HepG2 (cell line): Measurements from ENCODE around the gene SMURF2. TPM values are rescaled to one million over a fixed set of nuclear protein-coding genes. Genes with fewer than 3 reads are reported as not detected.

ENCODE experiments used
- ATAC-seq: fragments of 200-7000 bp; cut with Tn5 transposase; 3 replicates; pipeline ENCODE4 v1.9.1; 2020; ENCODE audit warnings: mild to moderate bottlenecking, moderate library complexity
- BruUV-seq: library from RNA; stranded (reverse); fragments of 400-500 nt; replicated peaks from 2 replicates; lab custom pipeline; 2021; lab: Mats Ljungman, UMichigan
- CTCF ChIA-PET: fragments of 300-600 bp; formaldehyde crosslinking; extraction: SDS; loops from one replicate; lab custom pipeline; 2021; ENCODE audit warnings: low total read pairs, inconsistent platforms, low intra/inter-chr PET ratio; lab: Yijun Ruan, JAX
- POLR2A ChIA-PET: fragments of 350-600 bp; sonication (Branson Sonifier 250); formaldehyde crosslinking; loops from one replicate; lab custom pipeline; 2020; ENCODE audit warnings: antibody characterized with exemption, inconsistent platforms; lab: Yijun Ruan, JAX
- DNase-seq: peaks from one replicate; pipeline ENCODE4 v3.0.0-alpha.2; 2015; ENCODE audit warnings: low spot score
- FAIRE-seq: peaks from 3 replicates; lab custom pipeline; 2011; peaks lifted over from hg19 to GRCh38; lab: Jason Lieb, UNC
- H2AFZ ChIP-seq: one replicate; pipeline ENCODE4 v1.6.1; 2011; ENCODE audit warnings: low read length, inconsistent platforms
- H3K27ac ChIP-seq: fragments of 300-600 bp; 3 replicates; pipeline ENCODE4 v1.8.0; 2011; ENCODE audit warnings: mixed run types, mild to moderate bottlenecking, mixed read lengths, low read length, inconsistent platforms; ENCODE audit not compliant: insufficient read depth; ENCODE audit errors: extremely low read length
- H3K27me3 ChIP-seq, 2 experiments: fragments of 200-600 bp in 1 of 2; 2 replicates in 1 of 2; 3 replicates in 1 of 2; pipeline versions ENCODE4 v1.6.0 to v1.8.0; 2011; ENCODE audit warnings: low read length in 2 of 2, mild to moderate bottlenecking in 2 of 2, moderate library complexity in 2 of 2, inconsistent platforms in 1 of 2; ENCODE audit not compliant: insufficient read depth in 2 of 2, control insufficient read depth in 1 of 2
- H3K36me3 ChIP-seq, 2 experiments: fragments of 200-600 bp in 1 of 2; replicated peaks in 1 of 2; 2 replicates in 1 of 2; 3 replicates in 1 of 2; pipeline versions ENCODE4 v1.5.1 to v1.8.0; 2011; ENCODE audit warnings: low read length in 2 of 2, inconsistent platforms in 1 of 2; ENCODE audit not compliant: insufficient read depth in 2 of 2, control insufficient read depth in 1 of 2
- H3K4me1 ChIP-seq: 2 replicates; pipeline ENCODE4 v1.5.1; 2012; ENCODE audit warnings: low read length, inconsistent platforms; ENCODE audit not compliant: insufficient read depth
- H3K4me2 ChIP-seq: 2 replicates; pipeline ENCODE4 v1.6.0; 2011; ENCODE audit warnings: low read depth, low read length, inconsistent platforms
- H3K4me3 ChIP-seq, 3 experiments: fragments of 200-600 bp in 1 of 3; sonication (generic), shearing (Covaris generic) in 1 of 3; replicated peaks in 1 of 3; 2 replicates each; pipeline ENCODE4 v1.5.1; 2011 to 2016; ENCODE audit warnings: low read length in 3 of 3, inconsistent platforms in 2 of 3, low read depth in 2 of 3, mild to moderate bottlenecking in 2 of 3, control low read depth in 1 of 3, mixed read lengths in 1 of 3; ENCODE audit not compliant: insufficient read depth in 1 of 3
- H3K79me2 ChIP-seq: one replicate; pipeline ENCODE4 v1.6.1; 2011; ENCODE audit warnings: low read length, inconsistent platforms; ENCODE audit not compliant: insufficient read depth
- H3K9ac ChIP-seq: 2 replicates; pipeline ENCODE4 v1.6.0; 2011; ENCODE audit warnings: mild to moderate bottlenecking, low read depth, low read length, inconsistent platforms; ENCODE audit not compliant: insufficient read depth
- H3K9me3 ChIP-seq: 2 replicates; pipeline ENCODE4 v1.5.1; 2012; ENCODE audit warnings: mild to moderate bottlenecking, low read length
- H4K20me1 ChIP-seq: 2 replicates; pipeline ENCODE4 v1.6.0; 2011; ENCODE audit warnings: inconsistent platforms, mild to moderate bottlenecking, low read length, moderate library complexity; ENCODE audit not compliant: insufficient read depth
- ELF1 ChIP-seq: sonication (generic); formaldehyde crosslinking; IDR thresholded peaks from 2 replicates; pipeline ENCODE4 v1.4.0; 2020; ENCODE audit warnings: missing genetic modification reagents
- PHB2 ChIP-seq: fragments of 450-650 bp; IDR thresholded peaks from 2 replicates; pipeline ENCODE4 v1.6.1; 2018; ENCODE audit not compliant: partially characterized antibody
- PPARG ChIP-seq: conservative IDR thresholded peaks from 2 replicates; pipeline ENCODE4 v1.6.1; 2016; ENCODE audit warnings: missing biosample characterization, missing genetic modification reagents
- RAD51 ChIP-seq: fragments of 450-650 bp; IDR thresholded peaks from 2 replicates; pipeline ENCODE4 v1.6.1; 2016; ENCODE audit warnings: borderline replicate concordance
- SATB2 ChIP-seq: sonication (generic); formaldehyde crosslinking; IDR thresholded peaks from 2 replicates; pipeline ENCODE4 v1.5.0; 2020; ENCODE audit warnings: missing genetic modification reagents
- SIX4 ChIP-seq: sonication (generic); formaldehyde crosslinking; IDR thresholded peaks from 2 replicates; pipeline ENCODE4 v1.4.0; 2020; ENCODE audit warnings: missing genetic modification reagents
- ZFP36L2 ChIP-seq: sonication (generic); formaldehyde crosslinking; IDR thresholded peaks from 2 replicates; pipeline ENCODE4 v1.4.0; 2020; ENCODE audit warnings: missing genetic modification reagents
- ZMYM2 ChIP-seq: sonication (generic); formaldehyde crosslinking; IDR thresholded peaks from 2 replicates; pipeline ENCODE4 v1.8.0; 2022; ENCODE audit warnings: mild to moderate bottlenecking, missing genetic modification reagents
- ZNF124 ChIP-seq: sonication (generic); formaldehyde crosslinking; IDR thresholded peaks from 2 replicates; pipeline ENCODE4 v1.4.0; 2020; ENCODE audit warnings: missing genetic modification reagents
- ZNF318 ChIP-seq: sonication (generic); formaldehyde crosslinking; IDR thresholded peaks from 2 replicates; pipeline ENCODE4 v1.4.0; 2020; ENCODE audit warnings: mild to moderate bottlenecking, missing genetic modification reagents
- ZNF337 ChIP-seq: sonication (generic); formaldehyde crosslinking; IDR thresholded peaks from 2 replicates; pipeline ENCODE4 v1.5.1; 2020; ENCODE audit warnings: missing genetic modification reagents, low read depth, mild to moderate bottlenecking, borderline replicate concordance
- ZNF577 ChIP-seq: sonication (generic); formaldehyde crosslinking; IDR thresholded peaks from 2 replicates; pipeline ENCODE4 v1.4.0; 2020; ENCODE audit warnings: mild to moderate bottlenecking, low read depth, missing genetic modification reagents, borderline replicate concordance
- WGBS: methylation state at CpG from one replicate; pipeline ENCODE4 v1.1.6; 2017; ENCODE audit warnings: low lambda C conversion rate; 5-methylcytosine and 5-hydroxymethylcytosine counted together
- in situ Hi-C: cut with HindIII; loops from 2 replicates; pipeline ENCODE4 v1.10.0; 2017; ENCODE audit warnings: low pct_unique_long_range_greater_than_20kb; ENCODE audit not compliant: extremely low pct_ligation_motif_present
- intact Hi-C: fragments of 100-400 bp; cut with micrococcal nuclease; formaldehyde crosslinking; loops from one replicate; pipeline ENCODE4 v1.10.0; 2022; ENCODE audit not compliant: unreplicated experiment
- polyA plus RNA-seq, 8 experiments: library from polyadenylated mRNA; depleted of rRNA in 3 of 8; stranded (reverse) in 7 of 8; unstranded in 1 of 8; fragments of >200 nt; fragmentation: Illumina TruSeq in 4 of 8; extraction: Trizol in 4 of 8; gene quantifications; 2 replicates each; pipeline versions ENCODE4 v1.2.1 to v1.2.3, GENCODE V29; 2011 to 2016; ENCODE audit warnings: low read depth in 4 of 8, missing spikeins in 1 of 8, mixed read lengths in 1 of 8; ENCODE audit not compliant: insufficient read depth in 1 of 8
- total RNA-seq, 5 experiments: library from RNA; depleted of rRNA; stranded (reverse); fragments of >200 nt; fragmentation: Illumina TruSeq; extraction: Trizol; gene quantifications; 2 replicates each; pipeline ENCODE4 v1.2.3, GENCODE V29; 2016; ENCODE audit warnings: low read depth in 1 of 5
- TF ChIP-seq, protein P1 (sequence below): sonication (generic); formaldehyde crosslinking; conservative IDR thresholded peaks from 2 replicates; pipeline ENCODE4 v1.4.0; 2020; ENCODE audit warnings: missing genetic modification reagents
- TF ChIP-seq, protein P2 (sequence below): sonication (generic); formaldehyde crosslinking; IDR thresholded peaks from 2 replicates; pipeline ENCODE4 v1.5.0; 2020; ENCODE audit warnings: mild to moderate bottlenecking, missing genetic modification reagents

Gene SMURF2
- total and polyA plus RNA-seq, 2 of the 13 experiments (the other 11 are each of a cell fraction or from before 2014, with no cell fraction given), result 14.9 to 24.3 TPM

DNA sequence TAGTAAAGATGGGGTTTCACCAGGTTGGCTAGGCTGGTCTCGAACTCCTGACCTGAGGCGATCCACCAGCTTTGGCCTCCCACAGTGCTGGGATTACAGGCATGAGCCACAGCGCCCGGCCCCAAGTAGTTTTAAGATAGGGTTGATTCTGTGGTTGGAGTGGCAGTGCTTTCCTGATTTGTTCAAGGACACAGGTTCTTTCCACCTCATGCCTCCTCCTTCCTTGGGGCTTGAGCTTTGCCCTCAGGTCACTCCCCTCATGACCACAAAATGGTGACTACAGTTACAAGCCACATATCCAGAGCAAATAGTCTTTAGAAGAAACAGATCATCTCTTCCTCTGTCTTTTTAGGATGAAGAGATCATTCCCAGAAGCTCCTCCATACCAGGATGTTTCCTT lies 25.3 kb upstream of the SMURF2 start (continued):
- TF ChIP-seq PHB2 (no peak), ELF1 (CRISPR knock-in tag) (no peak), ZFP36L2 (no peak), PPARG (CRISPR knock-in tag) (no peak), RAD51 (no peak), ZNF124 (CRISPR knock-in tag) (no peak), ZNF577 (no peak), ZNF337 (no peak)
- TF ChIP-seq, protein P1, sequence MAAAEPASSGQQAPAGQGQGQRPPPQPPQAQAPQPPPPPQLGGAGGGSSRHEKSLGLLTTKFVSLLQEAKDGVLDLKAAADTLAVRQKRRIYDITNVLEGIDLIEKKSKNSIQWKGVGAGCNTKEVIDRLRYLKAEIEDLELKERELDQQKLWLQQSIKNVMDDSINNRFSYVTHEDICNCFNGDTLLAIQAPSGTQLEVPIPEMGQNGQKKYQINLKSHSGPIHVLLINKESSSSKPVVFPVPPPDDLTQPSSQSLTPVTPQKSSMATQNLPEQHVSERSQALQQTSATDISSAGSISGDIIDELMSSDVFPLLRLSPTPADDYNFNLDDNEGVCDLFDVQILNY, result no peak
- TF ChIP-seq, protein P2, sequence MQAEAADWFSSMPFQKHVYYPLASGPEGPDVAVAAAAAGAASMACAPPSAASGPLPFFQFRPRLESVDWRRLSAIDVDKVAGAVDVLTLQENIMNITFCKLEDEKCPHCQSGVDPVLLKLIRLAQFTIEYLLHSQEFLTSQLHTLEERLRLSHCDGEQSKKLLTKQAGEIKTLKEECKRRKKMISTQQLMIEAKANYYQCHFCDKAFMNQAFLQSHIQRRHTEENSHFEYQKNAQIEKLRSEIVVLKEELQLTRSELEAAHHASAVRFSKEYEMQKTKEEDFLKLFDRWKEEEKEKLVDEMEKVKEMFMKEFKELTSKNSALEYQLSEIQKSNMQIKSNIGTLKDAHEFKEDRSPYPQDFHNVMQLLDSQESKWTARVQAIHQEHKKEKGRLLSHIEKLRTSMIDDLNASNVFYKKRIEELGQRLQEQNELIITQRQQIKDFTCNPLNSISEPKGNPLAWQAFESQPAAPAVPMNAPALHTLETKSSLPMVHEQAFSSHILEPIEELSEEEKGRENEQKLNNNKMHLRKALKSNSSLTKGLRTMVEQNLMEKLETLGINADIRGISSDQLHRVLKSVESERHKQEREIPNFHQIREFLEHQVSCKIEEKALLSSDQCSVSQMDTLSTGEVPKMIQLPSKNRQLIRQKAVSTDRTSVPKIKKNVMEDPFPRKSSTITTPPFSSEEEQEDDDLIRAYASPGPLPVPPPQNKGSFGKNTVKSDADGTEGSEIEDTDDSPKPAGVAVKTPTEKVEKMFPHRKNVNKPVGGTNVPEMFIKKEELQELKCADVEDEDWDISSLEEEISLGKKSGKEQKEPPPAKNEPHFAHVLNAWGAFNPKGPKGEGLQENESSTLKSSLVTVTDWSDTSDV (CRISPR knock-in tag), result no peak

GRCh38 chr17:64686705-64687104 lies 24.6 kb upstream of the SMURF2 start:
- FAIRE-seq, result no peak
- intact Hi-C loops (no loop called here), in situ Hi-C loops (no loop called here)
- Histone ChIP-seq H3K79me2 (no peaks in the 10 kb centered on the region), H2AFZ (no peak overlapping the region), H3K27ac (no peak overlapping the region), H3K4me3 (no peak overlapping the region), H3K4me1 (peaks cover 31% of the 10 kb centered on the region), H3K9me3 (no peaks in the 10 kb centered on the region), H3K36me3 (no peaks in the 10 kb centered on the region), H4K20me1 (no peaks in the 10 kb centered on the region), H3K27me3 (no peaks in the 10 kb centered on the region; a peak in 1 of 5 replicates), H3K4me2 (no peak overlapping the region), H3K9ac (no peak overlapping the region)
- 56% methylated on average over 2 of the region's 2 CpGs for WGBS
- ChIA-PET POLR2A (interaction anchor here (1.2 kb wide), 1 partner anchor 24 kb away, joined by 3 read pairs; the partner anchor contains the start of gene SMURF2), CTCF (no interaction called here)
- no TSS peak for BruUV-seq
- ATAC-seq, result no peak
- no peak for DNase-seq
- TF ChIP-seq ZMYM2 (CRISPR knock-in tag) (no peak), ZNF318 (no peak), SATB2 (CRISPR knock-in tag) (no peak), SIX4 (no peak)
